GM23338 (cell line): ENCODE data around the gene N4BP2. TPM values are rescaled to one million over a fixed set of nuclear protein-coding genes. Genes with fewer than 3 reads are reported as not detected.

Experiments
- ATAC-seq: fragments of 200-7000 bp; cut with Tn5 transposase; 3 replicates; pipeline ENCODE4 v1.9.1; 2020
- DNase-seq: peaks from one replicate; pipeline ENCODE4 v3.0.0-alpha.2; 2015; ENCODE audit warnings: low spot score
- H2AFZ ChIP-seq: fragments of 200-600 bp; sonication (generic); 2 replicates; pipeline ENCODE4 v1.8.0; 2016; ENCODE audit warnings: antibody characterized with exemption, mild to moderate bottlenecking, moderate library complexity
- H3F3A ChIP-seq: fragments of 200-600 bp; sonication (generic); replicated peaks from 2 replicates; pipeline ENCODE4 v1.8.0; 2017; ENCODE audit warnings: antibody characterized with exemption, mixed run types, low read depth
- H3K27ac ChIP-seq: fragments of 200-600 bp; sonication (generic); 2 replicates; pipeline ENCODE4 v1.6.1; 2016; ENCODE audit warnings: low read depth
- H3K27me3 ChIP-seq: fragments of 200-600 bp; sonication (generic); 2 replicates; pipeline ENCODE4 v1.8.0; 2016; ENCODE audit warnings: mild to moderate bottlenecking, mixed run types, moderate library complexity; ENCODE audit not compliant: insufficient read depth
- H3K36me3 ChIP-seq: fragments of 200-600 bp; sonication (generic); 2 replicates; pipeline ENCODE4 v1.8.0; 2016; ENCODE audit warnings: mild to moderate bottlenecking; ENCODE audit not compliant: insufficient read depth
- H3K4me1 ChIP-seq: fragments of 200-600 bp; sonication (generic); 2 replicates; pipeline ENCODE4 v1.8.0; 2016; ENCODE audit warnings: mild to moderate bottlenecking, moderate library complexity; ENCODE audit not compliant: insufficient read depth
- H3K4me2 ChIP-seq: fragments of 200-600 bp; sonication (generic); 2 replicates; pipeline ENCODE4 v1.7.1; 2017; ENCODE audit warnings: mixed run types
- H3K4me3 ChIP-seq: fragments of 200-600 bp; sonication (generic); 2 replicates; pipeline ENCODE4 v1.6.1; 2016; ENCODE audit warnings: mixed run types
- H3K79me2 ChIP-seq: fragments of 200-600 bp; sonication (generic); replicated peaks from 2 replicates; pipeline ENCODE4 v1.8.0; 2017; ENCODE audit warnings: mild to moderate bottlenecking; ENCODE audit not compliant: insufficient read depth
- H3K9me2 ChIP-seq: fragments of 200-600 bp; sonication (generic); 2 replicates; pipeline ENCODE4 v1.8.0; 2017; ENCODE audit not compliant: insufficient read depth
- H4K20me1 ChIP-seq: fragments of 200-600 bp; sonication (generic); replicated peaks from 2 replicates; pipeline ENCODE4 v1.8.0; 2017; ENCODE audit warnings: mild to moderate bottlenecking; ENCODE audit not compliant: insufficient read depth
- H3K27ac Mint-ChIP-seq: 2 replicates; pipeline ENCODE4 v1.8.0; 2020; ENCODE audit warnings: inconsistent platforms, mild to moderate bottlenecking, moderate library complexity, mixed read lengths
- H3K27me3 Mint-ChIP-seq: 3 replicates; pipeline ENCODE4 v1.8.0; 2022; ENCODE audit warnings: low read depth, mild to moderate bottlenecking, moderate library complexity, mixed read lengths, inconsistent platforms; ENCODE audit not compliant: insufficient read depth, poor library complexity
- H3K36me3 Mint-ChIP-seq: 3 replicates; pipeline ENCODE4 v1.8.0; 2021; ENCODE audit warnings: low read depth, mild to moderate bottlenecking, inconsistent platforms, moderate library complexity, mixed read lengths
- H3K4me1 Mint-ChIP-seq: 3 replicates; pipeline ENCODE4 v1.8.0; 2020; ENCODE audit warnings: mild to moderate bottlenecking, inconsistent platforms, mixed read lengths
- H3K4me3 Mint-ChIP-seq: 3 replicates; pipeline ENCODE4 v1.8.0; 2021; ENCODE audit warnings: moderate library complexity, mild to moderate bottlenecking, inconsistent platforms, mixed read lengths
- H3K9me3 Mint-ChIP-seq: 3 replicates; pipeline ENCODE4 v1.8.0; 2020; ENCODE audit warnings: moderate library complexity, mild to moderate bottlenecking, inconsistent platforms, mixed read lengths
- CREB1 ChIP-seq: fragments of 250-450 bp; sonication (Bioruptor Pico); IDR thresholded peaks from 2 replicates; pipeline ENCODE4 v1.5.0; 2020; ENCODE audit warnings: low read depth, mild to moderate bottlenecking, moderate library complexity
- ETS1 ChIP-seq: IDR thresholded peaks from 2 replicates; pipeline ENCODE4 v1.6.1; 2016; ENCODE audit warnings: antibody characterized with exemption
- EZH2phosphoT487 ChIP-seq: fragments of 200-600 bp; sonication (generic); IDR thresholded peaks from one replicate; pipeline ENCODE4 v1.8.1; 2018; ENCODE audit warnings: antibody characterized with exemption; ENCODE audit not compliant: unreplicated experiment
- NANOG ChIP-seq: IDR thresholded peaks from 2 replicates; pipeline ENCODE4 v1.6.1; 2016; ENCODE audit warnings: antibody characterized with exemption, borderline replicate concordance
- POLR2AphosphoS5 ChIP-seq: IDR thresholded peaks from 2 replicates; pipeline ENCODE4 v1.6.1; 2016; ENCODE audit warnings: antibody characterized with exemption, low read depth
- REST ChIP-seq: IDR thresholded peaks from one replicate; pipeline ENCODE4 v1.6.1; 2018; ENCODE audit warnings: antibody characterized with exemption; ENCODE audit not compliant: unreplicated experiment
- ZNF114 ChIP-seq: fragments of 250-450 bp; sonication (Bioruptor Pico); IDR thresholded peaks from 2 replicates; pipeline ENCODE4 v1.5.0; 2020; ENCODE audit warnings: mild to moderate bottlenecking, moderate library complexity
- ZNF331 ChIP-seq: fragments of 250-450 bp; sonication (Bioruptor Pico); IDR thresholded peaks from 2 replicates; pipeline ENCODE4 v1.5.0; 2020; ENCODE audit warnings: low read depth, mild to moderate bottlenecking, moderate library complexity
- ZNF462 ChIP-seq: fragments of 250-450 bp; sonication (Bioruptor Pico); IDR thresholded peaks from 2 replicates; pipeline ENCODE4 v1.5.0; 2020; ENCODE audit warnings: mild to moderate bottlenecking, moderate library complexity
- polyA plus RNA-seq: library from polyadenylated mRNA; unstranded; fragments of >200 nt; fragmentation: Nextera tagmentation; extraction: Ambion mirVana; gene quantifications from 2 replicates; pipeline ENCODE4 v1.2.1, GENCODE V29; 2016
- total RNA-seq: library from RNA; depleted of rRNA; stranded (reverse); fragments of >200 nt; shearing (Covaris generic); gene quantifications from 2 replicates; pipeline ENCODE4 v1.2.3, GENCODE V29; 2014

Gene N4BP2
- total and polyA plus RNA-seq, 2 experiments from 2014 or later = 25.6 to 46.3 TPM

GRCh38 chr4:40121515-40121914 lies 64.9 kb downstream of the N4BP2 start:
- Histone ChIP-seq H4K20me1 (no peaks in the 10 kb centered on the region), H2AFZ (no peak overlapping the region), H3K4me2 (no peak overlapping the region), H3K4me1 (peaks cover 15% of the 10 kb centered on the region), H3K9me2 (no peaks in the 10 kb centered on the region), H3K27me3 (no peaks in the 10 kb centered on the region), H3K36me3 (0 out of 2 replicates have a peak, but pooled peaks cover 4% of the 10 kb centered on the region), H3K27ac (0 out of 2 replicates have a peak overlapping the region, but pooled peaks have one; percentile 14), H3F3A (no peaks in the 10 kb centered on the region), H3K4me3 (no peak overlapping the region), H3K79me2 (no peaks in the 10 kb centered on the region)
- H3K9me3 Mint-ChIP-seq = no peaks in the 10 kb centered on the region
- peak overlapping the region; percentile 68 for H3K27ac Mint-ChIP-seq
- no peak overlapping the region for H3K4me3 Mint-ChIP-seq
- TF ChIP-seq ETS1 (no peak), ZNF331 (CRISPR knock-in tag) (no peak), REST (no peak), ZNF114 (CRISPR knock-in tag) (no peak), ZNF462 (no peak), POLR2AphosphoS5 (no peak), EZH2phosphoT487 (no peak), NANOG (no peak), CREB1 (CRISPR knock-in tag) (no peak)
- peaks cover 32% of the 10 kb centered on the region; the same call in 2 of the 3 replicates for H3K36me3 Mint-ChIP-seq
- H3K27me3 Mint-ChIP-seq = no peaks in the 10 kb centered on the region
- no peak for ATAC-seq
- H3K4me1 Mint-ChIP-seq = peaks cover 32% of the 10 kb centered on the region
- DNase-seq = no peak
